Naive thymus-derived CD4-positive, alpha-beta T cell (primary cell): ENCODE results near the gene RAPGEF3. TPM values are rescaled to one million over a fixed set of nuclear protein-coding genes. Genes with fewer than 3 reads are reported as not detected.

Source experiments
- polyA plus RNA-seq, 2 donors: library from polyadenylated mRNA; unstranded; fragments of 300-500 nt; fragmentation: Illumina TruSeq; gene quantifications; one replicate each; pipeline ENCODE4 v1.2.3, GENCODE V29; 2021
- total RNA-seq, 6 experiments: library from RNA in 5 of 6; stranded (reverse) in 5 of 6; gene quantifications; 1 replicate in 5 of 6; 2 replicates in 1 of 6; pipeline ENCODE4 v1.2.3 and lab custom pipeline; 2021 to 2026

Gene RAPGEF3
- total and polyA plus RNA-seq, 7 experiments from 2014 or later: 0.08 to 1.9 (median 0.82) TPM; not detected in 2

Other genes with a start within 250 kb of the RAPGEF3 start
- 10 to 100 TPM; 28.5 to 51.3 (median 43.9) TPM for gene RPAP3, start 52.9 kb downstream of the RAPGEF3 start, total RNA-seq
- gene RPAP3, start 52.9 kb downstream of the RAPGEF3 start, polyA plus RNA-seq: 10 to 100 TPM; 36.7 to 48.9 TPM
- not detected for gene ENDOU, start 33.4 kb downstream of the RAPGEF3 start, total RNA-seq
- gene ENDOU, start 33.4 kb downstream of the RAPGEF3 start, polyA plus RNA-seq: not detected
- gene SLC48A1, start 14.4 kb upstream of the RAPGEF3 start, total RNA-seq: 10 to 100 TPM in 2 of 5 experiments, 1 to 10 TPM in 3; 6.7 to 14.3 (median 10.0) TPM
- gene SLC48A1, start 14.4 kb upstream of the RAPGEF3 start, polyA plus RNA-seq: 10 to 100 TPM; 12.5 to 15.6 TPM
- 100 to 1,000 TPM; 150 to 194 (median 188) TPM for gene HDAC7, start 61.0 kb upstream of the RAPGEF3 start, total RNA-seq
- 10 to 100 TPM; 16.7 to 36.7 TPM for gene HDAC7, start 61.0 kb upstream of the RAPGEF3 start, polyA plus RNA-seq
- gene VDR, start 146.1 kb upstream of the RAPGEF3 start, total RNA-seq: 10 to 100 TPM in 2 of 5 experiments, 1 to 10 TPM in 3; 1.6 to 82.6 (median 2.9) TPM
- 1 to 10 TPM in 1 of 2 donors, under 1 TPM in 1; 0.11 to 1.4 TPM for gene VDR, start 146.1 kb upstream of the RAPGEF3 start, polyA plus RNA-seq
- 100 to 1,000 TPM in 1 of 5 experiments, 10 to 100 TPM in 4; 20.7 to 120 (median 34.4) TPM for gene TMEM106C, start 204.7 kb upstream of the RAPGEF3 start, total RNA-seq
- gene TMEM106C, start 204.7 kb upstream of the RAPGEF3 start, polyA plus RNA-seq: 10 to 100 TPM; 52.6 to 57.3 TPM
- gene COL2A1, start 245.6 kb upstream of the RAPGEF3 start, total RNA-seq: not detected
- gene COL2A1, start 245.6 kb upstream of the RAPGEF3 start, polyA plus RNA-seq: not detected